OCI-LY3 (cell line): Measurements from ENCODE around the gene ATG7.
"Not testable (repeated sequence)": the region's sequence is repeated elsewhere in the genome, so short reads cannot be mapped to it uniquely, and the experiment has no call there.

Source experiments
- H2AFZ ChIP-seq: fragments of 200-600, 300-600 bp; shearing (Covaris generic); 2 replicates; pipeline ENCODE4 v1.6.0; 2014; ENCODE audit warnings: antibody characterized with exemption, low read depth, low read length
- H3K27ac ChIP-seq: fragments of 200-600, 300-600 bp; sonication (generic); 2 replicates; pipeline ENCODE4 v1.5.1; 2014; ENCODE audit warnings: mild to moderate bottlenecking, low read length, moderate library complexity, mixed read lengths
- H3K27me3 ChIP-seq: fragments of 200-600, 300-600 bp; sonication (generic); 2 replicates; pipeline ENCODE4 v1.6.1; 2014; ENCODE audit warnings: low read depth, low read length, mixed read lengths
- H3K36me3 ChIP-seq: fragments of 200-600, 300-600 bp; sonication (generic); replicated peaks from 2 replicates; pipeline ENCODE3; 2014; ENCODE audit warnings: low read depth, low read length, mixed read lengths
- H3K4me1 ChIP-seq: fragments of 300-600, 200-600 bp; sonication (generic); 2 replicates; pipeline ENCODE4 v1.6.1; 2014; ENCODE audit warnings: low read length, mixed read lengths
- H3K4me2 ChIP-seq: fragments of 200-600, 300-600 bp; sonication (generic); 2 replicates; pipeline ENCODE4 v1.6.1; 2014; ENCODE audit warnings: low read length, mixed read lengths
- H3K4me3 ChIP-seq: fragments of 300-600, 200-600 bp; sonication (generic); 2 replicates; pipeline ENCODE4 v1.5.1; 2014; ENCODE audit warnings: antibody characterized with exemption, mild to moderate bottlenecking, low read length, moderate library complexity
- H3K79me2 ChIP-seq: fragments of 300-600, 200-600 bp; shearing (Covaris generic); 2 replicates; pipeline ENCODE4 v1.6.1; 2014; ENCODE audit warnings: mild to moderate bottlenecking, low read length, mixed read lengths
- H3K9ac ChIP-seq: fragments of 300-600, 200-600 bp; shearing (Covaris generic); 2 replicates; pipeline ENCODE4 v1.6.0; 2014; ENCODE audit warnings: mild to moderate bottlenecking, low read length, moderate library complexity
- H3K9me3 ChIP-seq: fragments of 200-600, 300-600 bp; shearing (Covaris generic); 2 replicates; pipeline ENCODE4 v1.6.1; 2014; ENCODE audit warnings: low read length, mixed read lengths; ENCODE audit not compliant: insufficient read depth
- H4K20me1 ChIP-seq: fragments of 200-600, 300-600 bp; sonication (generic); 2 replicates; pipeline ENCODE4 v1.6.1; 2016; ENCODE audit warnings: low read length, mixed read lengths; ENCODE audit not compliant: insufficient read depth
- EZH2phosphoT487 ChIP-seq: fragments of 200-600 bp; shearing (Covaris generic); IDR thresholded peaks from 2 replicates; pipeline ENCODE4 v1.6.1; 2018; ENCODE audit warnings: antibody characterized with exemption, mixed run types, low read depth
- TF ChIP-seq, protein P1 (sequence below): fragments of 200-600, 300-600 bp; sonication (generic); IDR thresholded peaks from 2 replicates; pipeline ENCODE4 v1.5.1; 2014; ENCODE audit warnings: antibody characterized with exemption, low read length, low read depth

ATG7 gene

DNA sequence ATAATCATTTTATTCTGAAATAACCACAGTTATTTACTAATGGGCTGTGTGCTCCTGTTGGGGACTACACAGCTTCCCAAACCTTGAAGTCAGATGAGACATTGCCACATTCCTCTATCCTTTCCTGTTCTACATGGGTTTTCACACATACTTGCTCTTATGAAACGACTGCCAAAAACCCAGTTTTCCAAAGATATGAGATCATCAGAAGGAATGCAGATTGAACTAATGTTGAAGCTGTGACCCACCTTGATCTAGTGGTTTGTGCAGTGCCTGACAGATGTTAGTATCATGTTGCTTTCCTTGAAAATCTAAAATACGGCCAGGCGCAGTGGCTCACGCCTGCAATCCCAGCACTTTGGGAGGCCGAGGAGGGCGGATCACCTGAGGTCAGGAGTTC lies 226.9 kb downstream of the ATG7 start:
- H3K4me1 ChIP-seq, result no peaks in the 10 kb centered on the region
- no peaks in the 10 kb centered on the region for H4K20me1 ChIP-seq
- H2AFZ ChIP-seq, result no peak overlapping the region
- TF ChIP-seq, protein P1, sequence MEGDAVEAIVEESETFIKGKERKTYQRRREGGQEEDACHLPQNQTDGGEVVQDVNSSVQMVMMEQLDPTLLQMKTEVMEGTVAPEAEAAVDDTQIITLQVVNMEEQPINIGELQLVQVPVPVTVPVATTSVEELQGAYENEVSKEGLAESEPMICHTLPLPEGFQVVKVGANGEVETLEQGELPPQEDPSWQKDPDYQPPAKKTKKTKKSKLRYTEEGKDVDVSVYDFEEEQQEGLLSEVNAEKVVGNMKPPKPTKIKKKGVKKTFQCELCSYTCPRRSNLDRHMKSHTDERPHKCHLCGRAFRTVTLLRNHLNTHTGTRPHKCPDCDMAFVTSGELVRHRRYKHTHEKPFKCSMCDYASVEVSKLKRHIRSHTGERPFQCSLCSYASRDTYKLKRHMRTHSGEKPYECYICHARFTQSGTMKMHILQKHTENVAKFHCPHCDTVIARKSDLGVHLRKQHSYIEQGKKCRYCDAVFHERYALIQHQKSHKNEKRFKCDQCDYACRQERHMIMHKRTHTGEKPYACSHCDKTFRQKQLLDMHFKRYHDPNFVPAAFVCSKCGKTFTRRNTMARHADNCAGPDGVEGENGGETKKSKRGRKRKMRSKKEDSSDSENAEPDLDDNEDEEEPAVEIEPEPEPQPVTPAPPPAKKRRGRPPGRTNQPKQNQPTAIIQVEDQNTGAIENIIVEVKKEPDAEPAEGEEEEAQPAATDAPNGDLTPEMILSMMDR, result no peak
- no peak for TF ChIP-seq EZH2phosphoT487
- H3K9me3 ChIP-seq, result no peaks in the 10 kb centered on the region
- no peak overlapping the region for H3K4me3 ChIP-seq
- H3K36me3 ChIP-seq, result no peaks in the 10 kb centered on the region
- H3K27me3 ChIP-seq, result no peaks in the 10 kb centered on the region
- no peak overlapping the region for H3K27ac ChIP-seq
- no peaks in the 10 kb centered on the region for H3K79me2 ChIP-seq
- H3K4me2 ChIP-seq, result no peak overlapping the region
- no peak overlapping the region for H3K9ac ChIP-seq

DNA sequence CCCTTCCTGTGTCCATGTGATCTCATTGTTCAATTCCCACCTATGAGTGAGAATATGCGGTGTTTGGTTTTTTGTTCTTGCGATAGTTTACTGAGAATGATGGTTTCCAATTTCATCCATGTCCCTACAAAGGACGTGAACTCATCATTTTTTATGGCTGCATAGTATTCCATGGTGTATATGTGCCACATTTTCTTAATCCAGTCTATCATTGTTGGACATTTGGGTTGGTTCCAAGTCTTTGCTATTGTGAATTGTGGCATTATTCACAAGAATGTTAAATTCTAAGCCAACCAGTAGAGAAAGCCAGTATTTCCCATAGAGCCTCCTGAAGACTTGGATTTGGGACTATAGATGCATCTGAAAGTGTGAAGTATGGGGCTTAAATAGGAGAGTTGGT lies 230.2 kb downstream of the ATG7 start:
- H3K9me3 ChIP-seq, H3K4me2 ChIP-seq, H4K20me1 ChIP-seq, H2AFZ ChIP-seq, H3K79me2 ChIP-seq, H3K36me3 ChIP-seq, H3K9ac ChIP-seq, H3K4me3 ChIP-seq, H3K27ac ChIP-seq, H3K4me1 ChIP-seq, H3K27me3 ChIP-seq: not testable (repeated sequence)

DNA sequence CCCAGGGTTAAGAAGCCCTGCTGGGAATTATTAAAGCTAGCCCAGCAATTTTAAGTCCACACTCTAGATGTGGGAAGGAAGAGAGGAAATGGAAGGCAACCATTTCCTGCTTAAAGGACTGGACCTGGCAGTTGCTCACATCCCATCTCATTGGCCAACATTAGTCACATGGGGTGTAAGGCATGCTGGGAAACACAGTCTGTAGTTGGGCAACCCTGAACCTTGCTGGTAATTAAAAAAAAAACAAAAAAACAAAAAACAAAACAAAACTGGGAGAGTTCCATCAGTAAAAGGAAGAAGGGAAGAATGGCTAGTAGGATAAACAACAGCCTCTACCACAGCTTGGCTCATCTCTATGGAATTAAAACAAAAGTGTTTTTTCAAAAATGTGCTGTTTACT lies 235.5 kb downstream of the ATG7 start:
- Histone ChIP-seq H3K27ac (no peak overlapping the region), H2AFZ (no peak overlapping the region)
- TF ChIP-seq, protein P1, result no peak
- TF ChIP-seq EZH2phosphoT487, result no peak

DNA sequence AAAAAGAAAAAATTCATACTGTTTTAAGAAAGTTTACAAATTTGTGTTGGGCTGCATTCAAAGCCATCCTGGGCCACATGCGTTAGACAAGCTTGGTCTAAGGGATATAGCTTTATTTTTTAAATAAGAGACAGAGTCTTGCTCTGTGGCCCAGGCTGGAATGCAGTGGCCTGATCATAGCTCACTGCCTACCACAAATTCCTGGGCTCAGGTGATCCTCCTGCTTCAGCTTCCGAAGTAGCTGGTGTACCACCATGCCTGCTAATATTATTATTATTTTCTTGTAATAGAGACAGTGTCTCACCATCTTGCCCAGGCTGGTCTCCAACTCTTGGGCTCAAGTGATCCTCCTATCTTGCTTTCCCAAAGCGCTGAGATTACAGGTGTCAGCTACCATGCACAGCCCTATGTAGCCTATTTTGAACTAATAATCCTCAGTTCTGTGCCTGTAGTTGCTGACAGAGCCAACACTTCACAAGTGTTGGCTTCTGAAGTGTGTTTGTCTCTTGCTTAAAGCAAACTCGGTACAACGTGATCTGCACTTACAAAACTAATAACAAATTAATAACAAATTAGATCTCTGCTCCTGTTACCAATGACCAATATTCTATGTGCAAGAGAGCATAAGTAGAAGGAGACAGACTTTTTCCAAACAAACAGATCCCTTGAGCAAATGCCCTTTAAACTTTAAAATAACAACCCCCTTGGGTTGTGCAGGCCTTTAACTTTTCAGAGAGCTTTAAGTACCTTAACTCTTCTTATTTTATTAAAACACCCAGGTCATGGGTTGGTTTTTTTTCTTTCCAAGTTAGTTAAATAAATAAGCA lies 236.4 kb downstream of the ATG7 start:
- Histone ChIP-seq H3K4me1 (no peaks in the 10 kb centered on the region), H3K9ac (no peak overlapping the region), H4K20me1 (no peaks in the 10 kb centered on the region; the same call in 1 of the 2 replicates), H3K4me3 (no peak overlapping the region), H3K79me2 (no peaks in the 10 kb centered on the region), H3K4me2 (no peak overlapping the region), H3K36me3 (no peaks in the 10 kb centered on the region), H3K27ac (no peak overlapping the region), H3K9me3 (no peaks in the 10 kb centered on the region), H3K27me3 (no peaks in the 10 kb centered on the region), H2AFZ (no peak overlapping the region)
- no peak for TF ChIP-seq EZH2phosphoT487
- TF ChIP-seq, protein P1, result no peak

More for the DNA sequence above, 235.5 kb downstream of the ATG7 start:
- Histone ChIP-seq H3K9me3 (no peaks in the 10 kb centered on the region), H4K20me1 (no peaks in the 10 kb centered on the region; the same call in 1 of the 2 replicates), H3K27me3 (no peaks in the 10 kb centered on the region), H3K9ac (no peak overlapping the region), H3K4me3 (no peak overlapping the region), H3K4me2 (no peak overlapping the region), H3K4me1 (no peaks in the 10 kb centered on the region), H3K79me2 (no peaks in the 10 kb centered on the region), H3K36me3 (no peaks in the 10 kb centered on the region)
